IMR-90 (cell line): Measurements from ENCODE around the gene PDCD1. TPM values are rescaled to one million over a fixed set of nuclear protein-coding genes. Genes with fewer than 3 reads are reported as not detected.
"Not testable (repeated sequence)": the region's sequence is repeated elsewhere in the genome, so short reads cannot be mapped to it uniquely, and the experiment has no call there.

Experiments used
- ATAC-seq: fragments of 200-7000 bp; cut with Tn5 transposase; 2 replicates; pipeline ENCODE4 v1.9.1; 2020; ENCODE audit warnings: low read depth, mild to moderate bottlenecking, moderate library complexity
- BruUV-seq: library from RNA; stranded (reverse); fragments of 400-500 nt; replicated peaks from 2 replicates; lab custom pipeline; 2021; lab: Mats Ljungman, UMichigan
- CTCF ChIA-PET: fragments of 300-600 bp; formaldehyde crosslinking; extraction: SDS; loops from one replicate; lab custom pipeline; 2021; ENCODE audit warnings: antibody characterized with exemption; lab: Yijun Ruan, JAX
- POLR2A ChIA-PET: fragments of 300-600 bp; sonication (Branson Sonifier 250); formaldehyde crosslinking; loops from one replicate; lab custom pipeline; 2022; ENCODE audit warnings: antibody characterized with exemption; ENCODE audit not compliant: unreplicated experiment; lab: Charles Lee
- DNase-seq: peaks from one replicate; pipeline ENCODE4 v3.0.0; 2013
- H2AFZ ChIP-seq: replicated peaks from 2 replicates; pipeline ENCODE3; 2013; ENCODE audit warnings: low read length, mild to moderate bottlenecking; ENCODE audit not compliant: poor library complexity
- H2AK5ac ChIP-seq: 2 replicates; pipeline ENCODE4 v1.6.1; 2013; ENCODE audit warnings: low read depth, low read length, inconsistent platforms
- H2AK9ac ChIP-seq: replicated peaks from 2 replicates; pipeline ENCODE3; 2013; ENCODE audit warnings: mild to moderate bottlenecking, low read depth, low read length, moderate library complexity; ENCODE audit not compliant: poor library complexity
- H2BK120ac ChIP-seq: 2 replicates; pipeline ENCODE4 v1.6.1; 2013; ENCODE audit warnings: low read depth, low read length, inconsistent platforms
- H2BK15ac ChIP-seq: 3 replicates; pipeline ENCODE4 v1.6.1; 2013; ENCODE audit warnings: low read depth, low read length, inconsistent platforms
- H2BK20ac ChIP-seq: 2 replicates; pipeline ENCODE4 v1.6.1; 2013; ENCODE audit warnings: low read depth, mild to moderate bottlenecking, inconsistent platforms, low read length, moderate library complexity
- H2BK5ac ChIP-seq: 2 replicates; pipeline ENCODE4 v1.6.1; 2013; ENCODE audit warnings: mild to moderate bottlenecking, low read depth, low read length, inconsistent platforms; ENCODE audit not compliant: poor library complexity, severe bottlenecking
- H3K14ac ChIP-seq: replicated peaks from 2 replicates; pipeline ENCODE4 v1.6.1; 2013; ENCODE audit warnings: low read depth, low read length, inconsistent platforms
- H3K18ac ChIP-seq: 2 replicates; pipeline ENCODE4 v1.6.1; 2013; ENCODE audit warnings: low read depth, low read length, control low read depth
- H3K23ac ChIP-seq: 2 replicates; pipeline ENCODE4 v1.6.1; 2013; ENCODE audit warnings: low read depth, low read length, inconsistent platforms
- H3K27ac ChIP-seq: 2 replicates; pipeline ENCODE4 v1.5.1; 2013; ENCODE audit warnings: mild to moderate bottlenecking, control low read depth, low read length; ENCODE audit not compliant: insufficient read depth
- H3K27me3 ChIP-seq: 2 replicates; pipeline ENCODE4 v1.6.1; 2013; ENCODE audit warnings: low read length; ENCODE audit not compliant: control insufficient read depth, insufficient read depth
- H3K36me3 ChIP-seq: 2 replicates; pipeline ENCODE4 v1.6.1; 2013; ENCODE audit warnings: low read length, mixed read lengths; ENCODE audit not compliant: control insufficient read depth, insufficient read depth
- H3K4ac ChIP-seq: 2 replicates; pipeline ENCODE4 v1.6.1; 2013; ENCODE audit warnings: low read depth, low read length, inconsistent platforms
- H3K4me1 ChIP-seq: 2 replicates; pipeline ENCODE4 v1.6.1; 2013; ENCODE audit warnings: low read length, mixed read lengths; ENCODE audit not compliant: control insufficient read depth, insufficient read depth
- H3K4me2 ChIP-seq: 2 replicates; pipeline ENCODE4 v1.6.1; 2013; ENCODE audit warnings: low read depth, mild to moderate bottlenecking, control low read depth, low read length, moderate library complexity
- H3K4me3 ChIP-seq: 2 replicates; pipeline ENCODE4 v1.5.1; 2013; ENCODE audit warnings: low read depth, mild to moderate bottlenecking, control low read depth, low read length, moderate library complexity; ENCODE audit not compliant: insufficient read depth
- H3K56ac ChIP-seq: 2 replicates; pipeline ENCODE4 v1.6.1; 2013; ENCODE audit warnings: low read length, inconsistent platforms; ENCODE audit not compliant: insufficient read depth; ENCODE audit errors: extremely low read depth
- H3K79me1 ChIP-seq, 2 experiments: 2 replicates each; pipeline ENCODE4 v1.6.1; 2013; ENCODE audit warnings: low read length in 2 of 2, inconsistent platforms in 1 of 2, low read depth in 1 of 2
- H3K9ac ChIP-seq: 2 replicates; pipeline ENCODE4 v1.6.1; 2013; ENCODE audit warnings: low read depth, low read length, control low read depth
- H3K9me1 ChIP-seq: 2 replicates; pipeline ENCODE4 v1.6.1; 2013; ENCODE audit warnings: low read length, inconsistent platforms; ENCODE audit not compliant: insufficient read depth
- H3K9me3 ChIP-seq: 2 replicates; pipeline ENCODE4 v1.6.1; 2013; ENCODE audit warnings: low read length; ENCODE audit not compliant: control insufficient read depth, insufficient read depth
- H4K20me1 ChIP-seq: 2 replicates; pipeline ENCODE4 v1.6.1; 2013; ENCODE audit warnings: low read length, inconsistent platforms; ENCODE audit not compliant: insufficient read depth
- H4K5ac ChIP-seq: 2 replicates; pipeline ENCODE4 v1.6.1; 2013; ENCODE audit warnings: mild to moderate bottlenecking, low read depth, low read length, control low read depth
- H4K8ac ChIP-seq, 2 experiments: 2 replicates each; pipeline ENCODE4 v1.6.1; 2013; ENCODE audit warnings: low read depth in 2 of 2, low read length in 2 of 2, control low read depth in 1 of 2, inconsistent platforms in 1 of 2
- H4K91ac ChIP-seq: 2 replicates; pipeline ENCODE4 v1.6.1; 2013; ENCODE audit warnings: low read depth, low read length, inconsistent platforms; ENCODE audit not compliant: insufficient read depth
- WGBS, 2 experiments: methylation state at CpG; one replicate each; pipeline versions ENCODE4 v1.1.5 to v1.1.7; 2013; ENCODE audit warnings: missing lambda C conversion rate in 2 of 2; ENCODE audit not compliant: insufficient read length in 1 of 2; ENCODE audit errors: extremely low coverage in 2 of 2; 5-methylcytosine and 5-hydroxymethylcytosine counted together
- dilution Hi-C: fragments of 300-500 bp; cut with HindIII; formaldehyde crosslinking; loops from one replicate; pipeline ENCODE4 v1.14.3; 2018; ENCODE audit warnings: low sequenced_read_pairs; ENCODE audit not compliant: unreplicated experiment
- in situ Hi-C: fragments of 300-500 bp; cut with MboI; formaldehyde crosslinking; loops from 3 replicates; pipeline ENCODE4 v1.14.3; 2019; ENCODE audit warnings: low sequenced_read_pairs, inconsistent platforms, mixed read lengths
- intact Hi-C: fragments of 100-400 bp; cut with micrococcal nuclease; formaldehyde crosslinking; loops from 2 replicates; pipeline ENCODE4 v1.10.0; 2022
- polyA plus RNA-seq, 3 experiments: library from polyadenylated mRNA; depleted of rRNA; stranded (reverse); fragments of >200 nt; gene quantifications; 2 replicates each; pipeline ENCODE4 v1.2.3, GENCODE V29; 2012; ENCODE audit warnings: low replicate concordance in 1 of 3
- total RNA-seq: library from RNA; depleted of rRNA; stranded (reverse); fragments of >200 nt; gene quantifications from 2 replicates; pipeline ENCODE4 v1.2.3, GENCODE V29; 2012

Gene PDCD1
- total and polyA plus RNA-seq, 2 of the 4 experiments (the other 2 are of a cell fraction): not detected

DNA sequence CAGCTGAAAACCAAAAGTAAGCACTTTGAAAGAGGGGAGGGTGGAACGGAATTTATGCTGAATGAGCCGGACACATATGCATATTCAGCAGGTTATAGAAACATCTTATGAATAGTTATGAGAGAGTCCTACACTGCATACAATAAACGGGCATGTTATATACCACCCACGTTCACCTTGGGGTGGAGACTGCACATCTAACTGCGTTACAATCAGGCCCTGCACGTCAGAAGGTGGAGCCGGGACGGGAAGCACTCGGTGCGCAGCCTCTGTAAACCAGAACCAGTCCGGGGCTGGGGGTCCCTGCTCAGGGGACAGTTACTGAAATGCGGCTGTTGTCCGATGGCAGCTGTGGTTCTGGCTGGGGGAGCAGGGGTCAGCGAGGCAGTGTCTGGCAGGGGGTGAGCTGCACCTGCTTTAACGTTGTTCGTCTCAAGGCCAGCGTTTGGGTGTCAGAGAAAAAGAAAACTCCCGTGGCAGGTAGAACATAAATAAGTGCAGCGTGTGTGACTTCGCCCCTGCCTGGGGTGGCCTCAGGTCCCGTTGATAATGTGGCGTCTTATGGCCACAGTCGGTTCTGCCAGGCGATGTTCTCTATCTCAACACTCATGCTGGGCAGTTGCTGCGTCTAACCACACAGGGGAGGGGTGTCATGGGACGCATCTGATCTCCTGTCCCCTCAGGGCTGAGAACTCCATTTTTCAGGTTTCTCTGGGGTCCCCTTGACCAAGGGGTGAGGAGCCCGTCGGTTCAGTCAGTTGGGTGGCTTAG, 24.8 kb downstream of the PDCD1 start:
- H4K20me1 ChIP-seq, H3K56ac ChIP-seq, H4K91ac ChIP-seq, H2BK15ac ChIP-seq, H3K4ac ChIP-seq, ATAC-seq, H3K4me3 ChIP-seq, H4K8ac ChIP-seq, H3K18ac ChIP-seq, H3K36me3 ChIP-seq, in situ Hi-C loops, H4K5ac ChIP-seq, POLR2A ChIA-PET, H3K9ac ChIP-seq, DNase-seq, BruUV-seq, H3K23ac ChIP-seq, H2AK9ac ChIP-seq, H3K9me1 ChIP-seq, H3K79me1 ChIP-seq, H3K4me1 ChIP-seq, H3K4me2 ChIP-seq, H3K27ac ChIP-seq, CTCF ChIA-PET, H2AFZ ChIP-seq, dilution Hi-C loops, H2BK5ac ChIP-seq, H3K9me3 ChIP-seq, H2BK120ac ChIP-seq, H3K14ac ChIP-seq, H2AK5ac ChIP-seq: not testable (repeated sequence)
- intact Hi-C loops: loop anchor here (5.0 kb wide), 1 partner anchor 42 kb away; no protein-coding TSS in a partner anchor
- 75% methylated on average over 2 of the region's 28 CpGs; no CpG with 5 or more reads in 1 of the 2 experiments for WGBS, 2 experiments
- H2BK20ac ChIP-seq: 0 out of 2 replicates have a peak overlapping the region, but pooled peaks have one; percentile 16
- peaks cover 15% of the 10 kb centered on the region for H3K27me3 ChIP-seq
